PFSK-1 (cell line): ENCODE data around the gene NUDT15.

Source experiments
- POLR2AphosphoS5 ChIP-seq: IDR thresholded peaks from 2 replicates; pipeline ENCODE4 v1.6.1; 2012; ENCODE audit warnings: low read depth, mild to moderate bottlenecking, control low read depth, low read length, moderate library complexity
- TAF1 ChIP-seq: IDR thresholded peaks from 2 replicates; pipeline ENCODE4 v1.6.1; 2012; ENCODE audit warnings: low read length, control low read depth, borderline replicate concordance; ENCODE audit not compliant: insufficient read depth

DNA sequence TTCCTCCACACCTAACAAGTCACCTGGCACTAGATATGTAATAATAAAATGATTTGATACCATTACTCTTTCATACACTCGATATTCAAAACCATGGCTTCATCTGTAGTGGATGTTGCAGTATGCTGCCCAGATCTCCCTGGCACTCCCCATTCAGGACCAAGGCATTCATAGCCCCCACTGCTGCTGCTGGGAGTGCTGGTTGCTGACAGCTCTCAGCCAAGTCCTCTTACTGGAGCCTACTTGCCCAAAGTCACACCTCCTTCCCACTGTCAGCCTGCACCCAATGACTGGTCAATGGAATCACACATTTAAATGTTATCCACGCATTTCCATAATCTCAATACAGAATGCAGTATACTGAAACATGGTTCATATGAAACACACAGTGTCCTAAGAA is 40.1 kb upstream of the NUDT15 start:
- TF ChIP-seq TAF1 (no peak), POLR2AphosphoS5 (no peak)
